ENCODE measurements around the gene STAB1. TPM values are rescaled to one million over a fixed set of nuclear protein-coding genes. Genes with fewer than 3 reads are reported as not detected.

Gene STAB1
- total and polyA plus RNA-seq, 2 of the 13 experiments (the other 11 are each of a cell fraction or from before 2014, with no cell fraction given), result 0.09 to 0.34 TPM

GRCh38 chr3:52524752-52525679 is 29.9 kb downstream of the STAB1 start:
- no peak for FAIRE-seq

DNA sequence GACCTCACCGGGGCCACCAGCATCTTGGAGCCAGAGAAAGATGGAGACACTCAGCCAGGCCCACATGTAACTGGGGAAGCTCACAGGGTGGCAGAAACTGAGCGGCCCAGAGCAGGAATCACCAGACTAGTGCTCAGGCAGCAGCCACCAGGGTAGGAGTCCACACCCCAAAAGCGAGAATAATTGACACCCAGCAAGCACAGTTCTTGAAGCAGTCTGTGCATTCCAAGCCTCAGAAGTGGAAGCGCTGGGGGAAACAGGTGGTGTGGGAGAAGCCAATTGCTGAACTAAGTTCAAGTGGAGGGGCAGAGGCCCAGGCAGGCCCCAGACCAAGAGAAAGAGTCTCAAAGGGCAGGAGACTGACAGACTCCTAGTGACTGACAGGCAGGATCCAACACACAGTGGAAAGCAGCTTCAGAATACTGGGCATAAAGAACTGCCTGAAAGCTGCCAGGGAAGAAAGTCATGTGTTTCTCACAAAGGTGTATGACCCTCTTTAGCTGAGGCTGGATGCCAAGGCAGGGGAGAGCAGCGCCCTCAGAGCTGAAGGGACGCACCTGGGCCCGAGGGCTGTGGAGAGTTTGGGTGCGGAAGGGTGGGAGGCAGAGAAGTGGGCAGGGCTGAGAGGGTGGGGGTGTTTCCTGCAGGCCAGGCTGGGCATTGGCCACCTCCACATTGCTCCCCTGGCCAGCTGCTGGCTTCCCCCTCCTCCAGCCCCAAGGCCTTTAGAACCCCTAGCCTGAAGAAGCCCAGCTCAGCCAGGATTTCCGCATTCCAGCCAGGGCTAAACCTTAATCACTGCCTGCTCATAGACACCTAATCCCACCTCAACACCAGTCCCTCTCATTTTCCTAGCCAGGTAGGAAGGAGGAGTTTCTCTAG is 30.8 kb downstream of the STAB1 start:
- Histone ChIP-seq H3K27me3 (ENCODE audit: control insufficient read depth in 1 of 2, insufficient read depth in 2 of 2, low read length in 2 of 2) (no peaks in the 10 kb centered on the region; a peak in 1 of 5 replicates), H3K27ac (ENCODE audit: extremely low read length, insufficient read depth, low read length) (no peak overlapping the region), H3K4me3 (replicated peaks in 1 of 3; ENCODE audit: insufficient read depth in 1 of 3, low read depth in 2 of 3, low read length in 3 of 3) (no peak overlapping the region), H3K4me1 (ENCODE audit: insufficient read depth, low read length) (peaks cover 23% of the 10 kb centered on the region), H4K20me1 (ENCODE audit: insufficient read depth, low read length) (no peaks in the 10 kb centered on the region), H2AFZ (ENCODE audit: low read length) (no peak overlapping the region), H3K79me2 (ENCODE audit: insufficient read depth, low read length) (peaks cover 6% of the 10 kb centered on the region), H3K36me3 (replicated peaks in 1 of 2; ENCODE audit: control insufficient read depth in 1 of 2, insufficient read depth in 2 of 2, low read length in 2 of 2) (peaks cover 21 to 42% of the 10 kb centered on the region in 2 experiments), H3K9me3 (ENCODE audit: low read length) (no peaks in the 10 kb centered on the region), H3K4me2 (ENCODE audit: low read depth, low read length) (no peak overlapping the region), H3K9ac (ENCODE audit: insufficient read depth, low read depth, low read length) (no peak overlapping the region)
- DNase-seq (ENCODE audit: low spot score) (no peak), ATAC-seq (no peak), FAIRE-seq (no peak)
- ChIA-PET POLR2A (interaction anchor here (1.2 kb wide), 1 partner anchor 10 kb away, joined by 4 read pairs; the partner anchor contains the start of gene UQCC5), CTCF (ENCODE audit: low intra/inter-chr PET ratio, low total read pairs) (no interaction called here)
- no TSS peak for BruUV-seq (replicated peaks)
- intact Hi-C loops (cut with micrococcal nuclease; ENCODE audit: unreplicated experiment), result no loop called here
- peak; percentile 51; the same call in 1 of the 2 replicates for TF ChIP-seq RBFOX2 (IDR thresholded peaks at IDR 0.05; ENCODE audit: low read depth, low read length)
- no peak for TF ChIP-seq ZNF615 (CRISPR knock-in tag; IDR thresholded peaks at IDR 0.05; ENCODE audit: borderline replicate concordance)
- no peak for TF ChIP-seq SOX13 (IDR thresholded peaks at IDR 0.05)
- no peak for TF ChIP-seq SOX13 (CRISPR knock-in tag; conservative IDR thresholded peaks at IDR 0.05 in 1 of 2, IDR thresholded peaks at IDR 0.05 in 1 of 2)
- TF ChIP-seq, protein P1, sequence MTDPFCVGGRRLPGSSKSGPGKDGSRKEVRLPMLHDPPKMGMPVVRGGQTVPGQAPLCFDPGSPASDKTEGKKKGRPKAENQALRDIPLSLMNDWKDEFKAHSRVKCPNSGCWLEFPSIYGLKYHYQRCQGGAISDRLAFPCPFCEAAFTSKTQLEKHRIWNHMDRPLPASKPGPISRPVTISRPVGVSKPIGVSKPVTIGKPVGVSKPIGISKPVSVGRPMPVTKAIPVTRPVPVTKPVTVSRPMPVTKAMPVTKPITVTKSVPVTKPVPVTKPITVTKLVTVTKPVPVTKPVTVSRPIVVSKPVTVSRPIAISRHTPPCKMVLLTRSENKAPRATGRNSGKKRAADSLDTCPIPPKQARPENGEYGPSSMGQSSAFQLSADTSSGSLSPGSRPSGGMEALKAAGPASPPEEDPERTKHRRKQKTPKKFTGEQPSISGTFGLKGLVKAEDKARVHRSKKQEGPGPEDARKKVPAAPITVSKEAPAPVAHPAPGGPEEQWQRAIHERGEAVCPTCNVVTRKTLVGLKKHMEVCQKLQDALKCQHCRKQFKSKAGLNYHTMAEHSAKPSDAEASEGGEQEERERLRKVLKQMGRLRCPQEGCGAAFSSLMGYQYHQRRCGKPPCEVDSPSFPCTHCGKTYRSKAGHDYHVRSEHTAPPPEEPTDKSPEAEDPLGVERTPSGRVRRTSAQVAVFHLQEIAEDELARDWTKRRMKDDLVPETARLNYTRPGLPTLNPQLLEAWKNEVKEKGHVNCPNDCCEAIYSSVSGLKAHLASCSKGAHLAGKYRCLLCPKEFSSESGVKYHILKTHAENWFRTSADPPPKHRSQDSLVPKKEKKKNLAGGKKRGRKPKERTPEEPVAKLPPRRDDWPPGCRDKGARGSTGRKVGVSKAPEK (CRISPR knock-in tag; IDR thresholded peaks at IDR 0.05; ENCODE audit: borderline replicate concordance), result no peak
- no peak for TF ChIP-seq GZF1 (CRISPR knock-in tag; IDR thresholded peaks at IDR 0.05)
- no peak for TF ChIP-seq KLF12 (CRISPR knock-in tag; IDR thresholded peaks at IDR 0.05; ENCODE audit: borderline replicate concordance)
- no peak for TF ChIP-seq JARID2 (CRISPR knock-in tag; IDR thresholded peaks at IDR 0.05; ENCODE audit: insufficient replicate concordance)
- in situ Hi-C loops (cut with HindIII; ENCODE audit: extremely low pct_ligation_motif_present, low pct_unique_long_range_greater_than_20kb), result no loop called here
- WGBS (ENCODE audit: low lambda C conversion rate), result 91% methylated on average over 9 of the region's 9 CpGs

More at GRCh38 chr3:52524752-52525679, 29.9 kb downstream of the STAB1 start:
- no peaks in the 10 kb centered on the region for H3K79me2 ChIP-seq (ENCODE audit: insufficient read depth, low read length)
- no peak overlapping the region for H3K4me2 ChIP-seq (ENCODE audit: low read depth, low read length)
- H4K20me1 ChIP-seq (ENCODE audit: insufficient read depth, low read length), result no peaks in the 10 kb centered on the region
- intact Hi-C loops (cut with micrococcal nuclease; ENCODE audit: unreplicated experiment), result no loop called here
- 100% methylated on average over 7 of the region's 34 CpGs for WGBS (ENCODE audit: low lambda C conversion rate)
- no peak overlapping the region for H3K4me3 ChIP-seq (replicated peaks in 1 of 3; ENCODE audit: insufficient read depth in 1 of 3, low read depth in 2 of 3, low read length in 3 of 3)
- H3K27ac ChIP-seq (ENCODE audit: extremely low read length, insufficient read depth, low read length), result no peak overlapping the region
- DNase-seq (ENCODE audit: low spot score) (no peak), ATAC-seq (no peak)
- no peak overlapping the region for H2AFZ ChIP-seq (ENCODE audit: low read length)
- no peak for TF ChIP-seq ZFP36L1 (CRISPR knock-in tag; IDR thresholded peaks at IDR 0.05)
- peak; percentile 72 for TF ChIP-seq RBFOX2 (IDR thresholded peaks at IDR 0.05; ENCODE audit: low read depth, low read length)
- TF ChIP-seq AGO2 (optimal IDR thresholded peaks at IDR 0.05; ENCODE audit: low read depth, low read length), result peak; percentile 71
- H3K9me3 ChIP-seq (ENCODE audit: low read length), result no peaks in the 10 kb centered on the region
- H3K36me3 ChIP-seq (replicated peaks in 1 of 2; ENCODE audit: control insufficient read depth in 1 of 2, insufficient read depth in 2 of 2, low read length in 2 of 2), result peaks cover 21 to 42% of the 10 kb centered on the region in 2 experiments
- ChIA-PET CTCF (ENCODE audit: low intra/inter-chr PET ratio, low total read pairs) (no interaction called here), POLR2A (no interaction called here)
- peaks cover 17% of the 10 kb centered on the region for H3K4me1 ChIP-seq (ENCODE audit: insufficient read depth, low read length)
- no peak overlapping the region for H3K9ac ChIP-seq (ENCODE audit: insufficient read depth, low read depth, low read length)
- H3K27me3 ChIP-seq (ENCODE audit: control insufficient read depth in 1 of 2, insufficient read depth in 2 of 2, low read length in 2 of 2), result no peaks in the 10 kb centered on the region; a peak in 1 of 5 replicates
- in situ Hi-C loops (cut with HindIII; ENCODE audit: extremely low pct_ligation_motif_present, low pct_unique_long_range_greater_than_20kb), result no loop called here
- no TSS peak for BruUV-seq (replicated peaks)

Data from HepG2 (cell line).